ENCODE results near the gene GAB2. TPM values are rescaled to one million over a fixed set of nuclear protein-coding genes. Genes with fewer than 3 reads are reported as not detected.

The GAB2 gene
- total RNA-seq, 4 donors from 2014 or later: 26.3 to 84.8 (median 26.6) TPM

DNA sequence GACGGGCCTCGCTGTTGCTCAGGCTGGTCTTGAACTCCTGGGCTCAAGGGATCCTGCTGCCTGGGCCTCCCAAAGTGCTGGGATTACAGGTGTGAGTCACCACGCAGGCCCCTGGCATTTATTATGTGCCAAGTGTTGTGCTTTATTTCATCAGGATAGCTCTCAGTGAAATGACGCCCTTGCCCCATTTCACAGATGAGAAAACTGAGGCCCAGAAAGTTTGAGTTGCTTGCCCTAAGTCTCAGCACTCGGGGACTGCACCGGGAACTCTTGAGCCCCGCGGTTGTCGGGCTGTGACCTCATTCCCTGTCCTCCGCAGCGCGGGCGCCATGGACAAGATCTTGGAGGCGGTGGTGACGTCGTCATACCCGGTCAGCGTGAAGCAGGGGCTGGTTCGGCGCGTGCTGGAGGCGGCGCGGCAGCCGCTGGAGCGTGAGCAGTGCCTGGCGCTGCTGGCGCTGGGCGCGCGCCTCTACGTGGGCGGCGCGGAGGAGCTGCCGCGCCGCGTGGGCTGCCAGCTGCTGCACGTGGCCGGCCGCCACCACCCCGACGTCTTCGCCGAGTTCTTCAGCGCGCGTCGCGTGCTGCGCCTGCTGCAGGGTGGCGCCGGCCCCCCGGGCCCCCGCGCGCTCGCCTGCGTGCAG, 221.6 kb downstream of the GAB2 start:
- H3K9me3 ChIP-seq: no peaks in the 10 kb centered on the region
- H3K36me3 ChIP-seq: peaks cover 0 to 46% of the 10 kb centered on the region in 2 donors
- WGBS, 2 donors (ENCODE audit: low coverage in 1 of 2): no CpG with 5 or more reads among the region's 60 CpGs
- peaks cover 0 to 33% (median 3%) of the 10 kb centered on the region in 3 donors for H3K4me1 ChIP-seq
- TF ChIP-seq, protein P1, sequence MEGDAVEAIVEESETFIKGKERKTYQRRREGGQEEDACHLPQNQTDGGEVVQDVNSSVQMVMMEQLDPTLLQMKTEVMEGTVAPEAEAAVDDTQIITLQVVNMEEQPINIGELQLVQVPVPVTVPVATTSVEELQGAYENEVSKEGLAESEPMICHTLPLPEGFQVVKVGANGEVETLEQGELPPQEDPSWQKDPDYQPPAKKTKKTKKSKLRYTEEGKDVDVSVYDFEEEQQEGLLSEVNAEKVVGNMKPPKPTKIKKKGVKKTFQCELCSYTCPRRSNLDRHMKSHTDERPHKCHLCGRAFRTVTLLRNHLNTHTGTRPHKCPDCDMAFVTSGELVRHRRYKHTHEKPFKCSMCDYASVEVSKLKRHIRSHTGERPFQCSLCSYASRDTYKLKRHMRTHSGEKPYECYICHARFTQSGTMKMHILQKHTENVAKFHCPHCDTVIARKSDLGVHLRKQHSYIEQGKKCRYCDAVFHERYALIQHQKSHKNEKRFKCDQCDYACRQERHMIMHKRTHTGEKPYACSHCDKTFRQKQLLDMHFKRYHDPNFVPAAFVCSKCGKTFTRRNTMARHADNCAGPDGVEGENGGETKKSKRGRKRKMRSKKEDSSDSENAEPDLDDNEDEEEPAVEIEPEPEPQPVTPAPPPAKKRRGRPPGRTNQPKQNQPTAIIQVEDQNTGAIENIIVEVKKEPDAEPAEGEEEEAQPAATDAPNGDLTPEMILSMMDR (IDR thresholded peaks at IDR 0.05): no peak
- no peak for TF ChIP-seq EP300 (IDR thresholded peaks at IDR 0.05)
- TF ChIP-seq POLR2A (IDR thresholded peaks at IDR 0.05): no peak
- no peak for TF ChIP-seq POLR2AphosphoS5 (IDR thresholded peaks at IDR 0.05)
- no peak for ATAC-seq
- H3K27me3 ChIP-seq: no peaks in the 10 kb centered on the region
- H3K27ac ChIP-seq: no peak overlapping the region
- no peak overlapping the region for H3K4me3 ChIP-seq

GRCh38 chr11:78194490-78194889, 223.1 kb downstream of the GAB2 start:
- H3K36me3 ChIP-seq: peaks cover 0 to 30% of the 10 kb centered on the region in 2 donors
- no peaks in the 10 kb centered on the region for H3K9me3 ChIP-seq
- WGBS, 2 donors (ENCODE audit: low coverage in 1 of 2): 90% methylated on average over 2 of the region's 3 CpGs; no CpG with 5 or more reads in 1 of the 2 donors
- ATAC-seq: no peak
- H3K4me1 ChIP-seq: peaks cover 0 to 47% (median 13%) of the 10 kb centered on the region in 3 donors
- H3K4me3 ChIP-seq: no peak overlapping the region
- no peak overlapping the region for H3K27ac ChIP-seq
- TF ChIP-seq POLR2AphosphoS5 (IDR thresholded peaks at IDR 0.05) (no peak), EP300 (IDR thresholded peaks at IDR 0.05) (no peak), POLR2A (IDR thresholded peaks at IDR 0.05) (no peak)
- TF ChIP-seq, protein P1 (IDR thresholded peaks at IDR 0.05): no peak
- no peaks in the 10 kb centered on the region for H3K27me3 ChIP-seq

GRCh38 chr11:78193806-78194205, 223.8 kb downstream of the GAB2 start:
- no peaks in the 10 kb centered on the region for H3K27me3 ChIP-seq
- no peaks in the 10 kb centered on the region for H3K9me3 ChIP-seq
- TF ChIP-seq POLR2AphosphoS5 (IDR thresholded peaks at IDR 0.05) (no peak), POLR2A (IDR thresholded peaks at IDR 0.05) (no peak), EP300 (IDR thresholded peaks at IDR 0.05) (no peak)
- TF ChIP-seq, protein P1 (IDR thresholded peaks at IDR 0.05): no peak
- H3K27ac ChIP-seq: no peak overlapping the region
- H3K4me3 ChIP-seq: no peak overlapping the region
- WGBS, 2 donors (ENCODE audit: low coverage in 1 of 2): 83 to 100% methylated on average over 1 to 2 of the region's 8 CpGs
- no peak for ATAC-seq
- peaks cover 0 to 54% (median 17%) of the 10 kb centered on the region in 3 donors for H3K4me1 ChIP-seq
- peaks cover 0 to 25% of the 10 kb centered on the region in 2 donors for H3K36me3 ChIP-seq

DNA sequence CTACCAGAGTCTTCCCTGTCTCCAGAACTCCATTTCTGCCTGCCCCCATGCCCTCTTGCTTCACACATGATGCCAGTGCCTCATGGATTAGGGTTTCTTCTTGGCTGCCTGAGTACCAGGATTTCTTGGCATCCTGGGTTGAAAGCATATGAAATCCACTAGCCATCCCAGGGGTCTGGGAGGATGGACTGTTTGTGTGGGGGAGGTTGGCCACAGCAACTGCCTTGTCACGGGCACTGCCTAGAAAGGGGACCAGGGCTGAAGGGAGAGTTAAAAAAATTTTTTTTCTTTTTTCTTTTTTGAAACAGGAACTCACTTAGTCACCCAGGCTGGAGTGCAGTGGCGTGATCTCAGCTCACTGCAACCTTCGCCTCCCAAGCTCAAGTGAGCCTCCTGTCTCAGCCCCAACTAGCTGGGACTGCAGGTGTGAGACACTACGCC, 224.7 kb downstream of the GAB2 start:
- ATAC-seq: no peak
- Histone ChIP-seq H3K27me3 (no peaks in the 10 kb centered on the region), H3K4me3 (no peak overlapping the region), H3K9me3 (no peaks in the 10 kb centered on the region), H3K27ac (no peak overlapping the region), H3K4me1 (peaks cover 0 to 54% (median 17%) of the 10 kb centered on the region in 3 donors), H3K36me3 (peaks cover 0 to 16% of the 10 kb centered on the region in 2 donors)
- TF ChIP-seq EP300 (IDR thresholded peaks at IDR 0.05): no peak
- TF ChIP-seq, protein P1 (IDR thresholded peaks at IDR 0.05): no peak
- no peak for TF ChIP-seq POLR2AphosphoS5 (IDR thresholded peaks at IDR 0.05)
- TF ChIP-seq POLR2A (IDR thresholded peaks at IDR 0.05): no peak
- whole genome bisulfite sequencing, 2 donors (ENCODE audit: low coverage in 1 of 2): 77 to 92% methylated on average over 3 to 4 of the region's 4 CpGs

- 100% methylated on average over 1 of the region's 6 CpGs; no CpG with 5 or more reads in 1 of the 2 donors for WGBS, 2 donors (ENCODE audit: low coverage in 1 of 2)
- H3K4me3 ChIP-seq: no peak overlapping the region
- no peaks in the 10 kb centered on the region for H3K27me3 ChIP-seq
Observed at GRCh38 chr11:78192223-78192719, 225.3 kb downstream of the GAB2 start.

More at GRCh38 chr11:78192223-78192719, 225.3 kb downstream of the GAB2 start:
- H3K27ac ChIP-seq: no peak overlapping the region
- ATAC-seq: no peak
- peaks cover 0 to 60% (median 17%) of the 10 kb centered on the region in 3 donors for H3K4me1 ChIP-seq
- H3K36me3 ChIP-seq: peaks cover 0 to 9% of the 10 kb centered on the region in 2 donors
- no peak for TF ChIP-seq POLR2AphosphoS5 (IDR thresholded peaks at IDR 0.05)
- TF ChIP-seq, protein P1 (IDR thresholded peaks at IDR 0.05): no peak
- no peak for TF ChIP-seq POLR2A (IDR thresholded peaks at IDR 0.05)
- TF ChIP-seq EP300 (IDR thresholded peaks at IDR 0.05): no peak
- no peaks in the 10 kb centered on the region for H3K9me3 ChIP-seq
